ENCODE results near the gene OVCA2. TPM values are rescaled to one million over a fixed set of nuclear protein-coding genes. Genes with fewer than 3 reads are reported as not detected.

The OVCA2 gene
- polyA plus RNA-seq, 4 donors: 28.9 to 90.5 (median 73.0) TPM

DNA sequence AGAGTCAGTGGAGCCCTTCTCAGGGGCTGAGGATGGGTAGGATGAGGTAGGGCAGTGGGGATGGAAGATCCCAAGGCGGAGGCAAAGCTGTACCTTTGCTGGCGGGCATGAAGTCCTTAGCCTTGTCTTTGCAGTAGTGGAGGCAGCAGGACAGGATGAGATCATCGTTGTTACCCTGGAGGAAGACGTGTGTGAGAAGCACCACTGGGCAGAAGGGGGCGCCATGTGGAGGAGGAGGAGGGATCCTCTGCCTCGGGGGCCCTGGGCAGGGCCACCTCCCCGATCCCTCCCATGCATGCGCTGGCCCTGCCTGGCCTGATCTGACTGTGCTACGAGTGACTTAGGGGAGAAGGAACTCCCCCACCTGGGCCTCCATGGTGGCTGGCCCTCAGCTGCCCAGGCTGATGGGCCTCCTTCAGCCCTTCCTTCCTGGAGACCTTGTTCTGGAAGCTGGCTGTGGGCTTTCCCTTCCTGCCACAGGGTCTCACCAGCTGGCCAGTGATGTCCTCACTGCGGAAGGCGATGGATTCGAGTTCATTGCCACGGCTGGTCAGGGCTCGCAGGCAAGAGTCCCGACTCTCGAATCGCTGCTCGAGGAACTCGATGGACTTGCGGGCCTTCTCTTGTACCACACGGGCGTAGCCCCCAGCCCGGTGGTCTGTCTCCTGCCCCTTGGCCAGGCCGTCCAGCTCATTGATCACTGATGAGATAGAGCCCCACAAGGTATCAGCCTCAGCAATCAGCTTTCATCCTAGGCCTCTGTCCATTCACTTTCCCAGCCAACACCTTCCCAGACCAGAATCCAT is 23.4 kb downstream of the OVCA2 start:
- no peak for FAIRE-seq
- H3K36me3 ChIP-seq (ENCODE audit: control insufficient read depth in 3 of 3, insufficient read depth in 2 of 3, low read depth in 1 of 3, low read length in 3 of 3): peaks cover 0 to 94% (median 5%) of the 10 kb centered on the region in 3 donors

DNA sequence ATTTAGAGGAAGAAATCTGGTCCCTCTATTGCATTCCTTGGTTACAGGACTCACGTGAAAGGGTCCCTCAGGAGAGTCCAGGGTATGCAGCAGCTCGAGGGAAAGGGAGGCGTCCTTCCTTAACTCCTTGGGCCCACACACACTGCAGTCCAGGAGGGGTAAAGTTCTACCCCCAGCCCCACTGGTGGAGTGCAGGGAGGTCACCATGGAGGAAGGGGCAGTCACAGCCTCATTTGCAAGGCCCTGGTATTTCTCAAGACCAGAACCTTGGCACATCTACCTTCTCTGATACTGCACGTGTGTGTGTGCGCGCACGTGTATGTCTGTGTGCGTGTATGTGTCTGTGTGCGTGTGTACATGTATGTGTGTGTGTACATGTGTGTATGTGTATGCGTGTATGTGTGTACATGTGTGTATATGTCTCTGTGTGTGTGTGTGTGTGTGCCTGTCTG is 24.2 kb downstream of the OVCA2 start:
- Histone ChIP-seq H3K4me1 (ENCODE audit: control insufficient read depth in 3 of 3, insufficient read depth in 2 of 3, low read depth in 1 of 3, low read length in 2 of 3) (peaks cover 0 to 58% (median 2%) of the 10 kb centered on the region in 3 donors), H3K4me3 (ENCODE audit: low read depth in 1 of 3, low read length in 3 of 3) (no peak overlapping the region), H3K27me3 (ENCODE audit: control insufficient read depth in 3 of 3, insufficient read depth in 3 of 3, low read length in 3 of 3) (no peaks in the 10 kb centered on the region), H3K9me3 (ENCODE audit: control insufficient read depth in 2 of 2, insufficient read depth in 1 of 2, low read depth in 1 of 2, low read length in 1 of 2) (no peaks in the 10 kb centered on the region), H3K27ac (ENCODE audit: low read depth in 1 of 3, low read length in 2 of 3) (peak overlapping the region in 2 of 3 donors; percentile 63 to 88), H3K36me3 (ENCODE audit: control insufficient read depth in 3 of 3, insufficient read depth in 2 of 3, low read depth in 1 of 3, low read length in 3 of 3) (peaks cover 0 to 94% (median 5%) of the 10 kb centered on the region in 3 donors)
- 82 to 90% (median 88%) methylated on average over 10 of the region's 10 CpGs for WGBS, 3 donors
- DNase-seq (no peak), FAIRE-seq (no peak)

More for the DNA sequence above, 23.4 kb downstream of the OVCA2 start:
- peak in 1 of 2 donors; percentile 52 for DNase-seq
- 76 to 79% (median 78%) methylated on average over 23 to 24 of the region's 24 CpGs for WGBS, 3 donors
- Histone ChIP-seq H3K4me3 (ENCODE audit: low read depth in 1 of 3, low read length in 3 of 3) (no peak overlapping the region), H3K9me3 (ENCODE audit: control insufficient read depth in 2 of 2, insufficient read depth in 1 of 2, low read depth in 1 of 2, low read length in 1 of 2) (no peaks in the 10 kb centered on the region), H3K4me1 (ENCODE audit: control insufficient read depth in 3 of 3, insufficient read depth in 2 of 3, low read depth in 1 of 3, low read length in 2 of 3) (peaks cover 0 to 61% (median 2%) of the 10 kb centered on the region in 3 donors), H3K27me3 (ENCODE audit: control insufficient read depth in 3 of 3, insufficient read depth in 3 of 3, low read length in 3 of 3) (peaks cover 0 to 5% (median 0%) of the 10 kb centered on the region in 3 donors), H3K27ac (ENCODE audit: low read depth in 1 of 3, low read length in 2 of 3) (peak overlapping the region; percentile 27 to 88 (median 63))

DNA sequence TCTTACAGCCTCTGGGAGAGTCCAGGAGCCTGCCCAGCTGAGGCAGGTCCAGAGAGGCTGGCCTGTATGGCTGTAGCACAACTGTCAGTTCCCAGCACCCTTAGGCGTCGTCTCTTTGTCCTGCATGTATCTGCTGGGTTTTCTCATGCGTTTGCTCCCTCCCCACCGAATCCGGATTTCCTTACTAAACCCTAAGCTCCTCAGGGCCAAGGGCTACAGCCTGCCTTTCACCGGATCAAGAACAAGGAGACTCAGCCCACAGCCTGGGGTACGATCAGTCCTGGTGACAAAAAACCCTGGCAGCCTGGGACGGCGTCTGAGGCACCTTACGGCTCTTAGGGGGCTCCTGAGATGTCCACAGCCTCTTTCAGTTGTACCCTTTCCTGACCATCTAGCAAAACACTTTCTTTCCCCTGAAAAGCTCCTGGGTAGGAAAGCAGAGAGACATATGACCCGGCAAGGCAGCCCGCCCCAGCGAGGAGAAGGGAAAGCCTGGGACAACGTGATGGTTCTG is 25.3 kb downstream of the OVCA2 start:
- H3K27me3 ChIP-seq (ENCODE audit: control insufficient read depth in 3 of 3, insufficient read depth in 3 of 3, low read length in 3 of 3): no peaks in the 10 kb centered on the region
- no peak overlapping the region for H3K4me3 ChIP-seq (ENCODE audit: low read depth in 1 of 3, low read length in 3 of 3)
- peaks cover 0 to 64% (median 6%) of the 10 kb centered on the region in 3 donors for H3K4me1 ChIP-seq (ENCODE audit: control insufficient read depth in 3 of 3, insufficient read depth in 2 of 3, low read depth in 1 of 3, low read length in 2 of 3)
- 69 to 87% (median 80%) methylated on average over 14 of the region's 14 CpGs for WGBS, 3 donors
- peak overlapping the region; percentile 17 to 88 (median 62) for H3K27ac ChIP-seq (ENCODE audit: low read depth in 1 of 3, low read length in 2 of 3)
- H3K9me3 ChIP-seq (ENCODE audit: control insufficient read depth in 2 of 2, insufficient read depth in 1 of 2, low read depth in 1 of 2, low read length in 1 of 2): no peaks in the 10 kb centered on the region
- FAIRE-seq (no peak), DNase-seq (no peak)
- H3K36me3 ChIP-seq (ENCODE audit: control insufficient read depth in 3 of 3, insufficient read depth in 2 of 3, low read depth in 1 of 3, low read length in 3 of 3): peaks cover 0 to 94% (median 2%) of the 10 kb centered on the region in 3 donors

DNA sequence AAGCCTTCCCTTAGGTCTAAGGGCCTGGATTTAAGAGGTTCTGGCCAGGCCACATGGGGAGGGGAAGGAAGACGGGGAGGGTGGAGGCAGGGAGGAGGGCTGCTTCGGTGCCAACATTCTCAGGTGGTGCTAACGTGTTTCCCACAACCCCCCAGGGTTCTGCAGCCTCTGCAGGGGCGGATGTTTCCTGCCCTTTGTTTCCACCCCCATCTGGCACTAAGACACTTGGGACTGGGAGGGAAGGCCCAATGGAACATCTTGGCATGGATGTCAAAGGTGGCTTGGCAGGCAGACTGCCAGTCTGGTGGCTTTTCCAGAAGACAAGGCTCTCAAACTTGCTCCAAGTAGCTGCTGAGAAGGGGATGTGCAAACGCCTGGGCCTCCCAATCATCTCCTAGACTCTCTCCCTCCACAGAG is 25.8 kb downstream of the OVCA2 start:
- no peaks in the 10 kb centered on the region for H3K9me3 ChIP-seq (ENCODE audit: control insufficient read depth in 2 of 2, insufficient read depth in 1 of 2, low read depth in 1 of 2, low read length in 1 of 2)
- H3K4me1 ChIP-seq (ENCODE audit: control insufficient read depth in 3 of 3, insufficient read depth in 2 of 3, low read depth in 1 of 3, low read length in 2 of 3): peaks cover 0 to 64% (median 10%) of the 10 kb centered on the region in 3 donors
- WGBS, 3 donors: 54 to 75% (median 58%) methylated on average over 4 to 5 of the region's 5 CpGs
- H3K27ac ChIP-seq (ENCODE audit: low read depth in 1 of 3, low read length in 2 of 3): peak overlapping the region; percentile 17 to 88 (median 62)
- FAIRE-seq (no peak), DNase-seq (no peak)
- peaks cover 0 to 91% (median 2%) of the 10 kb centered on the region in 3 donors for H3K36me3 ChIP-seq (ENCODE audit: control insufficient read depth in 3 of 3, insufficient read depth in 2 of 3, low read depth in 1 of 3, low read length in 3 of 3)
- no peak overlapping the region for H3K4me3 ChIP-seq (ENCODE audit: low read depth in 1 of 3, low read length in 3 of 3)
- H3K27me3 ChIP-seq (ENCODE audit: control insufficient read depth in 3 of 3, insufficient read depth in 3 of 3, low read length in 3 of 3): no peaks in the 10 kb centered on the region

DNA sequence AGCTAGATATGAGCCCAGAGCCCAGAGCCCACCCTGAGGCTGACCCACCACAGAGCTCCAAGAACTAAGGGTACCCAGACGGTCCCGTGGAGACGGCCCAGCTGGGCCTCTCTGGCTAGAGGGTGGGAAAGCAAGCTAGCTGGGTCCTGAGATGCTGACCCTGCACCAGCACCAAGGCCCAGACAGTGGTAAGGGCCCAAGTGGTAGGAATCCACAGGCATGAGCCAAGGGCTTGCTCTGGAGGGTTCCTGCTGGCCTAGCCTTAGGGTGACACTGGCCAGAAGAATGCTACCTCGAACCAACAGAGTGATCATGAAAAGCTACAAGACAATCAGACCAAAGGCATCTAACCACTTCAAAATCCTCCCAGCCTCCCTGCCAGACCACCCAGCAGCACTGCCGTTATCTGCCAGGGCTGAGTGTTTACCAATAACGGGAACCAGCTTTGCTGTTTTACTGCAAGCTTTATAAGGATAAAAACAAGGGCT is 26.3 kb downstream of the OVCA2 start:
- no peaks in the 10 kb centered on the region for H3K27me3 ChIP-seq (ENCODE audit: control insufficient read depth in 3 of 3, insufficient read depth in 3 of 3, low read length in 3 of 3)
- no peak overlapping the region for H3K4me3 ChIP-seq (ENCODE audit: low read depth in 1 of 3, low read length in 3 of 3)
- peaks cover 0 to 87% (median 2%) of the 10 kb centered on the region in 3 donors for H3K36me3 ChIP-seq (ENCODE audit: control insufficient read depth in 3 of 3, insufficient read depth in 2 of 3, low read depth in 1 of 3, low read length in 3 of 3)
- peaks cover 0 to 63% (median 10%) of the 10 kb centered on the region in 3 donors for H3K4me1 ChIP-seq (ENCODE audit: control insufficient read depth in 3 of 3, insufficient read depth in 2 of 3, low read depth in 1 of 3, low read length in 2 of 3)
- H3K9me3 ChIP-seq (ENCODE audit: control insufficient read depth in 2 of 2, insufficient read depth in 1 of 2, low read depth in 1 of 2, low read length in 1 of 2): no peaks in the 10 kb centered on the region
- WGBS, 3 donors: 60 to 74% (median 73%) methylated on average over 6 of the region's 6 CpGs
- peak overlapping the region in 2 of 3 donors; percentile 62 to 88 for H3K27ac ChIP-seq (ENCODE audit: low read depth in 1 of 3, low read length in 2 of 3)
- DNase-seq (no peak), FAIRE-seq (no peak)

DNA sequence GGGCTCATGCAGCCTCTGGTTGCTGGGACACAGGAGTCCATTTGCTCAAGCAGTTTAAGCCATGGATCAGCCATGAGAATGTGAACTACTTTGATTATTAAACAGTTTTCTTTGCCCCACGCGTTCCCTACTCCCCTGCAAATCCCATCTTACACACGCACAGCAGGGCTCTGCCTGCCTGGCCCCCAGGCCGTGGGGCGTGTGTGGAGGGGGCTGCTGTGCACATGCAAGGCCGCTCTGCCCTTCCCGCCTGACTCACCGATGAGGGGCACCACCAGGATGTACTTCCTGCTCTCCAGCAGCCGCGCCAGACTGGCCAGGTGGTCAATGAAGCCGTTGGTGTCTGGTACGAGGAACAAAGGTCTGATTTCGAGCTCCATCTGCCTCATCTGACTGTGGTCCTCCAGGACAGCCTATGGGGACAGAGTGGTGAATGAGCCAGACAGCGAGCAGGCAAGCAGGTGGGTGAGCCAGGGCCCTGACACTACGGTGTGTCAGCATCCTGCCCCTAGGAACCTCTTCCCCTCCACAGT is 26.8 kb downstream of the OVCA2 start:
- Histone ChIP-seq H3K27ac (ENCODE audit: low read depth in 1 of 3, low read length in 2 of 3) (peak overlapping the region in 2 of 3 donors; percentile 62 to 88), H3K27me3 (ENCODE audit: control insufficient read depth in 3 of 3, insufficient read depth in 3 of 3, low read length in 3 of 3) (no peaks in the 10 kb centered on the region), H3K4me3 (ENCODE audit: low read depth in 1 of 3, low read length in 3 of 3) (no peak overlapping the region), H3K4me1 (ENCODE audit: control insufficient read depth in 3 of 3, insufficient read depth in 2 of 3, low read depth in 1 of 3, low read length in 2 of 3) (peaks cover 0 to 63% (median 10%) of the 10 kb centered on the region in 3 donors), H3K9me3 (ENCODE audit: control insufficient read depth in 2 of 2, insufficient read depth in 1 of 2, low read depth in 1 of 2, low read length in 1 of 2) (no peaks in the 10 kb centered on the region), H3K36me3 (ENCODE audit: control insufficient read depth in 3 of 3, insufficient read depth in 2 of 3, low read depth in 1 of 3, low read length in 3 of 3) (peaks cover 0 to 82% (median under 1%) of the 10 kb centered on the region in 3 donors)
- 61 to 79% (median 71%) methylated on average over 15 of the region's 15 CpGs for WGBS, 3 donors
- FAIRE-seq: no peak
- no peak for DNase-seq

DNA sequence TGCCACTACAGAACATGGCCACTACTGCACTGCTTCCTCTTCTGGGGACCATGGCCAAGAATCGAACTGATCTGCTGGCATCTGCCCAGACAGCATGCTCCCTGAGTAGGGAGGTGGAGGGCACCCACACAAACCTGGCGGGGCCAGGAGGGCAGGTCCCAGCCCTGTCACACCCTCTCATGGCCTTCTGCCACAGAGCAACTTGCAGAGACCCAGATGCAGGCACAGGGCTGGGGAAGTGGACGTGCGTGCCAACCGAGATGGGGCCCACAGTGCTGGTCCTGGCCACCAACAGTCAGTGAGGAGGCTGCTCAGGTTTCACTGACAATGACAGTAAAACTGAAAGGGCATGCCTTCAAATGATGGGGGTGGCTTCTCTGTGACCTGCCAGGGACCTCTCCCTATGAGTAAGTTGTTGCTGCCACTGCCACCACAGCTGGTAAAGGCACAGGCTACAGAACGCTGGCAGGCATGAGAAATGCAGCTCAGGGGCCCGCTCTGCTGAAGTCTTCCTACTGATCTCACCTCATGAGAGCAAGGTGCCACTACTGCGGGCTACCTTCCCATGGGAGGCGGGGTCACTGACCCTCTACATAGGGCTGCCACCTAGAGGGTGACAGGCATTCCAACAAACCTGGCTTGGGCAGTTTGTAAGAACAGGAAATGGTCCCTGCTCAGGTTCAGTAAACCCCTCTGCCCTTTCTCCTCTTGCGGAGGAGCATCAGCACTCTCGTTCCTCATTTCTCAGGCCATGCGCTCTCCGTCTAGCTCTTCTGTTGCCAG is 28.6 kb downstream of the OVCA2 start:
- peaks cover 0 to 54% (median 10%) of the 10 kb centered on the region in 3 donors for H3K4me1 ChIP-seq (ENCODE audit: control insufficient read depth in 3 of 3, insufficient read depth in 2 of 3, low read depth in 1 of 3, low read length in 2 of 3)
- peaks cover 0 to 79% (median 0%) of the 10 kb centered on the region in 3 donors for H3K36me3 ChIP-seq (ENCODE audit: control insufficient read depth in 3 of 3, insufficient read depth in 2 of 3, low read depth in 1 of 3, low read length in 3 of 3)
- peak overlapping the region; percentile 63 to 89 (median 78) for H3K27ac ChIP-seq (ENCODE audit: low read depth in 1 of 3, low read length in 2 of 3)
- H3K27me3 ChIP-seq (ENCODE audit: control insufficient read depth in 3 of 3, insufficient read depth in 3 of 3, low read length in 3 of 3): no peaks in the 10 kb centered on the region
- FAIRE-seq (no peak), DNase-seq (no peak)
- no peak overlapping the region for H3K4me3 ChIP-seq (ENCODE audit: low read depth in 1 of 3, low read length in 3 of 3)
- 57 to 75% (median 74%) methylated on average over 13 of the region's 13 CpGs for WGBS, 3 donors
- H3K9me3 ChIP-seq (ENCODE audit: control insufficient read depth in 2 of 2, insufficient read depth in 1 of 2, low read depth in 1 of 2, low read length in 1 of 2): no peaks in the 10 kb centered on the region

DNA sequence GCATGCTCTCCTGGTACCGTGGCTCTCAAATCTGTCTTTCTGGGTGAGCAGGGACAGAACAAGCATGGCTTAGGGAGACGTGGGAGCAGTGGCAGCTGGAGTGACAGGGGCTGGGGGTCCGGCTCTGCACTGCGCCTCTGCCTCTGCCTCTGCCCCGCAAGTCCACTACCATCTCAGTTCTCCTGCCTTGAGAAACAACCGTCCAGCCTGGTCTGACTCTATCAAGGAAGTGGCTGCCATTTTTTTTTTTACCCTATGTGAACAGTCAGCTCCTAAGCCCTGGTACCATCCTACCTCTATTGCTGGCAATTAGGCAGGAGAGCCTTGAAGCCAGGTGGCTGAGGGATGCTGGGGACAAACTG is 29.2 kb downstream of the OVCA2 start:
- Histone ChIP-seq H3K27ac (ENCODE audit: low read depth in 1 of 3, low read length in 2 of 3) (peak overlapping the region; percentile 63 to 89 (median 78)), H3K9me3 (ENCODE audit: control insufficient read depth in 2 of 2, insufficient read depth in 1 of 2, low read depth in 1 of 2, low read length in 1 of 2) (no peaks in the 10 kb centered on the region), H3K4me1 (ENCODE audit: control insufficient read depth in 3 of 3, insufficient read depth in 2 of 3, low read depth in 1 of 3, low read length in 2 of 3) (peaks cover 0 to 55% (median 8%) of the 10 kb centered on the region in 3 donors), H3K36me3 (ENCODE audit: control insufficient read depth in 3 of 3, insufficient read depth in 2 of 3, low read depth in 1 of 3, low read length in 3 of 3) (peaks cover 0 to 79% (median 0%) of the 10 kb centered on the region in 3 donors), H3K27me3 (ENCODE audit: control insufficient read depth in 3 of 3, insufficient read depth in 3 of 3, low read length in 3 of 3) (no peaks in the 10 kb centered on the region), H3K4me3 (ENCODE audit: low read depth in 1 of 3, low read length in 3 of 3) (no peak overlapping the region)
- no peak for FAIRE-seq
- 79 to 87% (median 83%) methylated on average over 6 of the region's 6 CpGs for WGBS, 3 donors
- no peak for DNase-seq

Measured in small intestine (tissue), 7 donors.